Duodenal mucosa (tissue), 2 donors: ENCODE data around the gene MAL.

ENCODE experiments used
- H3K27ac ChIP-seq: one replicate; pipeline ENCODE4 v1.7.0; 2013; ENCODE audit warnings: low read depth, low read length
- H3K27me3 ChIP-seq, 2 donors: one replicate each; pipeline ENCODE4 v1.7.0; 2013; ENCODE audit warnings: low read length in 2 of 2, control low read depth in 1 of 2; ENCODE audit not compliant: insufficient read depth in 2 of 2, control insufficient read depth in 1 of 2
- H3K36me3 ChIP-seq, 2 donors: one replicate each; pipeline ENCODE4 v1.7.0; 2013; ENCODE audit warnings: low read length in 2 of 2, control low read depth in 1 of 2; ENCODE audit not compliant: insufficient read depth in 2 of 2, control insufficient read depth in 1 of 2
- H3K4me1 ChIP-seq, 2 donors: one replicate each; pipeline ENCODE4 v1.7.0; 2013; ENCODE audit warnings: low read length in 2 of 2, control low read depth in 1 of 2; ENCODE audit not compliant: insufficient read depth in 2 of 2, control insufficient read depth in 1 of 2
- H3K4me3 ChIP-seq, 2 donors: one replicate each; pipeline ENCODE4 v1.7.0; 2013; ENCODE audit warnings: low read length in 2 of 2, low read depth in 1 of 2
- H3K9ac ChIP-seq, 2 donors: one replicate each; pipeline ENCODE4 v1.7.0; 2013; ENCODE audit warnings: low read length in 2 of 2, low read depth in 1 of 2
- H3K9me3 ChIP-seq, 2 donors: one replicate each; pipeline ENCODE4 v1.7.0; 2013; ENCODE audit warnings: low read length in 2 of 2, control low read depth in 1 of 2; ENCODE audit not compliant: control insufficient read depth in 1 of 2

MAL gene

DNA sequence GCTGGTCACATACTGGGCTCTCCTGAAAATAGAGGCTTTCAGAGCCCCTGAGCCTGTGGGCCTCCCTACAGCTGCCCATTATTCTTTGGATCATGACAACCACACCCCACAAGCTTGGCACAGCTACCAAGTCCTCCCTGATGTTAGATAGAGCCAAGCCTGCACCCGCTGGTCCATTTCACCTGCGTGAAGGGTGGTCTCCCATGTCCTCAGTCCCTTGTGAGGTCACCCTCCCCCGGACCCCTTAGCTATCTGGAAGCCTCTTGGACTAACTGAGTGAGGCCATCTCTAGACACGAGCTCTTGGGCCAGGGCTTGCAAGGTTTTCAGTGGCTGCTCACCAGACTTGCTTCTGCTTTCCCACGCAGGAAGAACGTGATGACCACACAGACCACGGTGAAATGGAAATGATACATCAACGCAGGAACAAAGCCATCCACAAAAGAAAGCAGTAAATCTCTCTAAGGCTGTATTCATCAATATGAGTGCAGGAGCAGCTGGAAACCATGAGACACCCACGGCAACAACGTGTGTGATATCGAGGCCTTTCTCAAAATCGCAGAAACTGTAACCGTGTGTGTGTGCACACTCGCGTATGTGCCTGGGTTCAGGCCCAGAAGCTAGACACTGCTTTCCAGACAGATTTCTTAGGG is 10.1 kb upstream of the MAL start:
- Histone ChIP-seq H3K36me3 (no peaks in the 10 kb centered on the region), H3K4me3 (no peak overlapping the region), H3K27me3 (no peaks in the 10 kb centered on the region), H3K9me3 (no peaks in the 10 kb centered on the region), H3K27ac (no peak overlapping the region), H3K9ac (no peak overlapping the region), H3K4me1 (no peaks in the 10 kb centered on the region)

- no peaks in the 10 kb centered on the region for H3K4me1 ChIP-seq
- no peak overlapping the region for H3K27ac ChIP-seq
Measured at GRCh38 chr2:95016616-95017015, 8.9 kb upstream of the MAL start.

GRCh38 chr2:95017071-95017501 is 8.4 kb upstream of the MAL start:
- H3K27ac ChIP-seq: no peak overlapping the region

More at GRCh38 chr2:95016616-95017015, 8.9 kb upstream of the MAL start:
- Histone ChIP-seq H3K4me3 (no peak overlapping the region), H3K36me3 (no peaks in the 10 kb centered on the region), H3K27me3 (peaks cover 0 to 2% of the 10 kb centered on the region in 2 donors), H3K9ac (no peak overlapping the region), H3K9me3 (no peaks in the 10 kb centered on the region)

DNA sequence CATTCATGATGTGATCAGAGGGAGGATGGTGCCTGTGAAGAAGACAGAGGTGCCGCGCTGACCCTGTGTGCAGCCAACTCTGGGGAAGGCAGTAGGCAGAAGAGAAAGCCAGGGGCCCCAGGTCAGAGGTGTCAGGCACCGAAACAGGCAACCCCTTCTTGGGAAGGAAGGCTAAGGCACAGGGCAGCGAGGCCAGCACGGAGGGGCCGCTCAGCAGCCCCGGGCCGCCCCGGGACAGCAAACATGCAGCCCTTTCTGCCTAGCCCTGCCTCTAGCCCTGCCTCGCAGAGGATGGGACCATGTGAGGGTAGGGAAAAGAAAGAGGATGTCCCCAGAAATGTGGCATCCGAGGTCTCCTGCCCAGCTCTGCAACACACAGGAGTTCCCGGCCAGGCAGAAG is 7.7 kb upstream of the MAL start:
- no peaks in the 10 kb centered on the region for H3K36me3 ChIP-seq
- no peaks in the 10 kb centered on the region for H3K9me3 ChIP-seq
- H3K4me3 ChIP-seq: no peak overlapping the region
- H3K27me3 ChIP-seq: peaks cover under 1 to 12% of the 10 kb centered on the region in 2 donors
- H3K27ac ChIP-seq: no peak overlapping the region
- no peak overlapping the region for H3K9ac ChIP-seq
- no peaks in the 10 kb centered on the region for H3K4me1 ChIP-seq

More at GRCh38 chr2:95017071-95017501, 8.4 kb upstream of the MAL start:
- H3K9ac ChIP-seq: no peak overlapping the region
- no peak overlapping the region for H3K4me3 ChIP-seq
- H3K9me3 ChIP-seq: no peaks in the 10 kb centered on the region
- peaks cover 0 to 5% of the 10 kb centered on the region in 2 donors for H3K27me3 ChIP-seq
- no peaks in the 10 kb centered on the region for H3K4me1 ChIP-seq
- H3K36me3 ChIP-seq: no peaks in the 10 kb centered on the region

- Histone ChIP-seq H3K9me3 (no peaks in the 10 kb centered on the region), H3K27ac (no peak overlapping the region), H3K36me3 (no peaks in the 10 kb centered on the region), H3K4me1 (no peaks in the 10 kb centered on the region), H3K27me3 (peaks cover 5 to 12% of the 10 kb centered on the region in 2 donors), H3K4me3 (no peak overlapping the region), H3K9ac (no peak overlapping the region)
Measured at GRCh38 chr2:95018301-95018700, 7.2 kb upstream of the MAL start.

GRCh38 chr2:95018861-95019550 is 6.5 kb upstream of the MAL start:
- no peaks in the 10 kb centered on the region for H3K9me3 ChIP-seq
- no peaks in the 10 kb centered on the region for H3K4me1 ChIP-seq
- H3K4me3 ChIP-seq: no peak overlapping the region
- H3K27me3 ChIP-seq: peaks cover 12 to 18% of the 10 kb centered on the region in 2 donors
- H3K27ac ChIP-seq: no peak overlapping the region
- no peaks in the 10 kb centered on the region for H3K36me3 ChIP-seq
- H3K9ac ChIP-seq: no peak overlapping the region

- Histone ChIP-seq H3K4me1 (no peaks in the 10 kb centered on the region), H3K27ac (no peak overlapping the region), H3K27me3 (peaks cover 15 to 20% of the 10 kb centered on the region in 2 donors), H3K36me3 (no peaks in the 10 kb centered on the region), H3K9ac (no peak overlapping the region), H3K4me3 (no peak overlapping the region), H3K9me3 (no peaks in the 10 kb centered on the region)
Measured at GRCh38 chr2:95019572-95019971, 5.9 kb upstream of the MAL start.

- Histone ChIP-seq H3K27me3 (peaks cover 21 to 27% of the 10 kb centered on the region in 2 donors), H3K4me1 (no peaks in the 10 kb centered on the region), H3K9ac (no peak overlapping the region), H3K36me3 (no peaks in the 10 kb centered on the region), H3K9me3 (no peaks in the 10 kb centered on the region), H3K4me3 (no peak overlapping the region), H3K27ac (no peak overlapping the region)
Measured at GRCh38 chr2:95020275-95021022, 5.1 kb upstream of the MAL start.

DNA sequence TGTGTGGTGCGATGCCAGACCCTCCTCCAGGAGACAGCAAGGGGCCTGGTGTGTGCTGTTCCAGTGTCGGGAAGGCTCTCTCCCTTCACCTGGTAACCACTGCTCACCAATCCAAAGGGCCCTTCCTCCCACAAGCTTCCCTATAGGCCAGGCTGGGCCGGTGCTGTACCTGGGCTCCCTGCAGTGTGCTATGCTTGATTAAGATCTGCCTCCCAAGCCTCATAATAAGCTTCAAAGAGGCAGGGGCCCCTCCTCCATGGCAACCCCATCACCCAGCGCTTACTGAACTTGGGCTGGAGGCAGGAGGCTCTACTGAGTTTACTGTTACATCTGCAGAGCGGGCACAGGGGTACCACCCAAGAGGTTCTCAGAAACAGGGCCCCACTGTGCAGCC is 4.5 kb upstream of the MAL start:
- Histone ChIP-seq H3K4me1 (no peaks in the 10 kb centered on the region), H3K27me3 (peaks cover 26 to 33% of the 10 kb centered on the region in 2 donors), H3K9me3 (no peaks in the 10 kb centered on the region), H3K36me3 (no peaks in the 10 kb centered on the region), H3K4me3 (no peak overlapping the region), H3K27ac (no peak overlapping the region), H3K9ac (no peak overlapping the region)

DNA sequence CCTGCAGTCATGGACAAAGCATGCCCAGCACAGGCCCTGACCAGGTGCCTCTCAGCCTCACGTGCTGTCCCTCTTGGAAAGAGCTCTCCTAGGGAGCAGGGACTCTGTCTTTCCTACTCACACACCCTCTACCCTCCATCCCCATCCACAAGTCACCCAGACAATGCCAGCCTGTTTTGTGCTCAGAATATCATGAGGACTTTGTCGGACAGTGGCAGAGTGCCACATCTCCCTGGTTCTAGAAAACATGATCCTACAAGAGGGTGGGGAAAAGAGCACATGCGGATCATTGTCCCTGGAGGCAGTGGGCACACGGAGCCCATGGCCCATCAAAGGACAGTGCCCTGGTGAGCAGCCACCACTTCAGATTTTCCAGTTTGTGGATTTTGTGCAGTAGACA is 3.7 kb upstream of the MAL start:
- Histone ChIP-seq H3K4me1 (peaks cover 0 to 4% of the 10 kb centered on the region in 2 donors), H3K9ac (no peak overlapping the region), H3K36me3 (no peaks in the 10 kb centered on the region), H3K9me3 (no peaks in the 10 kb centered on the region), H3K27ac (no peak overlapping the region), H3K4me3 (no peak overlapping the region), H3K27me3 (peaks cover 29 to 39% of the 10 kb centered on the region in 2 donors)
